IMR-90 (cell line): ENCODE results near the gene F2RL3. TPM values are rescaled to one million over a fixed set of nuclear protein-coding genes. Genes with fewer than 3 reads are reported as not detected.

Experiments
- ATAC-seq: fragments of 200-7000 bp; cut with Tn5 transposase; 2 replicates; pipeline ENCODE4 v1.9.1; 2020; ENCODE audit warnings: low read depth, mild to moderate bottlenecking, moderate library complexity
- BruUV-seq: library from RNA; stranded (reverse); fragments of 400-500 nt; replicated peaks from 2 replicates; lab custom pipeline; 2021; lab: Mats Ljungman, UMichigan
- CTCF ChIA-PET: fragments of 300-600 bp; formaldehyde crosslinking; extraction: SDS; loops from one replicate; lab custom pipeline; 2021; ENCODE audit warnings: antibody characterized with exemption; lab: Yijun Ruan, JAX
- POLR2A ChIA-PET: fragments of 300-600 bp; sonication (Branson Sonifier 250); formaldehyde crosslinking; loops from one replicate; lab custom pipeline; 2022; ENCODE audit warnings: antibody characterized with exemption; ENCODE audit not compliant: unreplicated experiment; lab: Charles Lee
- DNase-seq: peaks from one replicate; pipeline ENCODE4 v3.0.0; 2013
- H2AFZ ChIP-seq: replicated peaks from 2 replicates; pipeline ENCODE3; 2013; ENCODE audit warnings: low read length, mild to moderate bottlenecking; ENCODE audit not compliant: poor library complexity
- H2AK5ac ChIP-seq: 2 replicates; pipeline ENCODE4 v1.6.1; 2013; ENCODE audit warnings: low read depth, low read length, inconsistent platforms
- H2AK9ac ChIP-seq: replicated peaks from 2 replicates; pipeline ENCODE3; 2013; ENCODE audit warnings: mild to moderate bottlenecking, low read depth, low read length, moderate library complexity; ENCODE audit not compliant: poor library complexity
- H2BK120ac ChIP-seq: 2 replicates; pipeline ENCODE4 v1.6.1; 2013; ENCODE audit warnings: low read depth, low read length, inconsistent platforms
- H2BK15ac ChIP-seq: 3 replicates; pipeline ENCODE4 v1.6.1; 2013; ENCODE audit warnings: low read depth, low read length, inconsistent platforms
- H2BK20ac ChIP-seq: 2 replicates; pipeline ENCODE4 v1.6.1; 2013; ENCODE audit warnings: low read depth, mild to moderate bottlenecking, inconsistent platforms, low read length, moderate library complexity
- H2BK5ac ChIP-seq: 2 replicates; pipeline ENCODE4 v1.6.1; 2013; ENCODE audit warnings: mild to moderate bottlenecking, low read depth, low read length, inconsistent platforms; ENCODE audit not compliant: poor library complexity, severe bottlenecking
- H3K14ac ChIP-seq: replicated peaks from 2 replicates; pipeline ENCODE4 v1.6.1; 2013; ENCODE audit warnings: low read depth, low read length, inconsistent platforms
- H3K18ac ChIP-seq: 2 replicates; pipeline ENCODE4 v1.6.1; 2013; ENCODE audit warnings: low read depth, low read length, control low read depth
- H3K23ac ChIP-seq: 2 replicates; pipeline ENCODE4 v1.6.1; 2013; ENCODE audit warnings: low read depth, low read length, inconsistent platforms
- H3K27ac ChIP-seq: 2 replicates; pipeline ENCODE4 v1.5.1; 2013; ENCODE audit warnings: mild to moderate bottlenecking, control low read depth, low read length; ENCODE audit not compliant: insufficient read depth
- H3K27me3 ChIP-seq: 2 replicates; pipeline ENCODE4 v1.6.1; 2013; ENCODE audit warnings: low read length; ENCODE audit not compliant: control insufficient read depth, insufficient read depth
- H3K36me3 ChIP-seq: 2 replicates; pipeline ENCODE4 v1.6.1; 2013; ENCODE audit warnings: low read length, mixed read lengths; ENCODE audit not compliant: control insufficient read depth, insufficient read depth
- H3K4ac ChIP-seq: 2 replicates; pipeline ENCODE4 v1.6.1; 2013; ENCODE audit warnings: low read depth, low read length, inconsistent platforms
- H3K4me1 ChIP-seq: 2 replicates; pipeline ENCODE4 v1.6.1; 2013; ENCODE audit warnings: low read length, mixed read lengths; ENCODE audit not compliant: control insufficient read depth, insufficient read depth
- H3K4me2 ChIP-seq: 2 replicates; pipeline ENCODE4 v1.6.1; 2013; ENCODE audit warnings: low read depth, mild to moderate bottlenecking, control low read depth, low read length, moderate library complexity
- H3K4me3 ChIP-seq: 2 replicates; pipeline ENCODE4 v1.5.1; 2013; ENCODE audit warnings: low read depth, mild to moderate bottlenecking, control low read depth, low read length, moderate library complexity; ENCODE audit not compliant: insufficient read depth
- H3K56ac ChIP-seq: 2 replicates; pipeline ENCODE4 v1.6.1; 2013; ENCODE audit warnings: low read length, inconsistent platforms; ENCODE audit not compliant: insufficient read depth; ENCODE audit errors: extremely low read depth
- H3K79me1 ChIP-seq, 2 experiments: 2 replicates each; pipeline ENCODE4 v1.6.1; 2013; ENCODE audit warnings: low read length in 2 of 2, inconsistent platforms in 1 of 2, low read depth in 1 of 2
- H3K9ac ChIP-seq: 2 replicates; pipeline ENCODE4 v1.6.1; 2013; ENCODE audit warnings: low read depth, low read length, control low read depth
- H3K9me1 ChIP-seq: 2 replicates; pipeline ENCODE4 v1.6.1; 2013; ENCODE audit warnings: low read length, inconsistent platforms; ENCODE audit not compliant: insufficient read depth
- H3K9me3 ChIP-seq: 2 replicates; pipeline ENCODE4 v1.6.1; 2013; ENCODE audit warnings: low read length; ENCODE audit not compliant: control insufficient read depth, insufficient read depth
- H4K20me1 ChIP-seq: 2 replicates; pipeline ENCODE4 v1.6.1; 2013; ENCODE audit warnings: low read length, inconsistent platforms; ENCODE audit not compliant: insufficient read depth
- H4K5ac ChIP-seq: 2 replicates; pipeline ENCODE4 v1.6.1; 2013; ENCODE audit warnings: mild to moderate bottlenecking, low read depth, low read length, control low read depth
- H4K8ac ChIP-seq, 2 experiments: 2 replicates each; pipeline ENCODE4 v1.6.1; 2013; ENCODE audit warnings: low read depth in 2 of 2, low read length in 2 of 2, control low read depth in 1 of 2, inconsistent platforms in 1 of 2
- H4K91ac ChIP-seq: 2 replicates; pipeline ENCODE4 v1.6.1; 2013; ENCODE audit warnings: low read depth, low read length, inconsistent platforms; ENCODE audit not compliant: insufficient read depth
- CHD1 ChIP-seq: IDR thresholded peaks from 2 replicates; pipeline ENCODE4 v1.6.1; 2012; ENCODE audit warnings: low read depth, low read length, improper control_type of control experiment
- CTCF ChIP-seq: conservative IDR thresholded peaks from 2 replicates; pipeline ENCODE4 v1.5.1; 2012; ENCODE audit warnings: mild to moderate bottlenecking, low read depth, low read length, improper control_type of control experiment
- FOS ChIP-seq: fragments of 150-350 bp; IDR thresholded peaks from 2 replicates; pipeline ENCODE4 v1.6.1; 2016; ENCODE audit warnings: low read depth, low read length
- MAFK ChIP-seq: IDR thresholded peaks from 2 replicates; pipeline ENCODE4 v1.6.1; 2012; ENCODE audit warnings: low read depth, low read length, improper control_type of control experiment
- MXI1 ChIP-seq: IDR thresholded peaks from 2 replicates; pipeline ENCODE4 v1.6.1; 2012; ENCODE audit warnings: low read depth, mild to moderate bottlenecking, low read length, moderate library complexity, borderline replicate concordance
- POLR2A ChIP-seq: IDR thresholded peaks from 2 replicates; pipeline ENCODE4 v1.6.1; 2012; ENCODE audit warnings: mild to moderate bottlenecking, low read depth, low read length
- RFX5 ChIP-seq: IDR thresholded peaks from 2 replicates; pipeline ENCODE4 v1.8.0; 2012; ENCODE audit warnings: low read depth, mild to moderate bottlenecking, low read length, moderate library complexity
- SMC3 ChIP-seq: fragments of 150-350 bp; IDR thresholded peaks from 2 replicates; pipeline ENCODE4 v1.6.1; 2016; ENCODE audit warnings: low read depth, mild to moderate bottlenecking, antibody characterized with exemption, low read length, moderate library complexity
- WGBS, 2 experiments: methylation state at CpG; one replicate each; pipeline versions ENCODE4 v1.1.5 to v1.1.7; 2013; ENCODE audit warnings: missing lambda C conversion rate in 2 of 2; ENCODE audit not compliant: insufficient read length in 1 of 2; ENCODE audit errors: extremely low coverage in 2 of 2; 5-methylcytosine and 5-hydroxymethylcytosine counted together
- dilution Hi-C: fragments of 300-500 bp; cut with HindIII; formaldehyde crosslinking; loops from one replicate; pipeline ENCODE4 v1.14.3; 2018; ENCODE audit warnings: low sequenced_read_pairs; ENCODE audit not compliant: unreplicated experiment
- in situ Hi-C: fragments of 300-500 bp; cut with MboI; formaldehyde crosslinking; loops from 3 replicates; pipeline ENCODE4 v1.14.3; 2019; ENCODE audit warnings: low sequenced_read_pairs, inconsistent platforms, mixed read lengths
- intact Hi-C: fragments of 100-400 bp; cut with micrococcal nuclease; formaldehyde crosslinking; loops from 2 replicates; pipeline ENCODE4 v1.10.0; 2022
- polyA plus RNA-seq, 3 experiments: library from polyadenylated mRNA; depleted of rRNA; stranded (reverse); fragments of >200 nt; gene quantifications; 2 replicates each; pipeline ENCODE4 v1.2.3, GENCODE V29; 2012; ENCODE audit warnings: low replicate concordance in 1 of 3
- total RNA-seq: library from RNA; depleted of rRNA; stranded (reverse); fragments of >200 nt; gene quantifications from 2 replicates; pipeline ENCODE4 v1.2.3, GENCODE V29; 2012

The F2RL3 gene
- total and polyA plus RNA-seq, 2 of the 4 experiments (the other 2 are of a cell fraction) = 0.03 TPM; not detected in 1

GRCh38 chr19:16920816-16921529 lies 32.2 kb downstream of the F2RL3 start:
- no peak overlapping the region for H3K27ac ChIP-seq
- no peak overlapping the region for H3K56ac ChIP-seq
- H3K18ac ChIP-seq = no peak overlapping the region
- no peak for TF ChIP-seq POLR2A
- no peak for TF ChIP-seq SMC3
- TF ChIP-seq CTCF = no peak
- TF ChIP-seq MAFK = no peak
- TF ChIP-seq MXI1 = no peak
- 0 out of 2 replicates have a peak, but pooled peaks have one; percentile 31 for TF ChIP-seq RFX5
- TF ChIP-seq FOS = no peak
- no peak for TF ChIP-seq CHD1
- H2BK120ac ChIP-seq = no peak overlapping the region
- H3K9me3 ChIP-seq = peaks cover 10% of the 10 kb centered on the region
- H3K4me3 ChIP-seq = no peak overlapping the region
- H3K4ac ChIP-seq = no peak overlapping the region
- H2BK5ac ChIP-seq = no peak overlapping the region
- no peak overlapping the region for H2AK9ac ChIP-seq
- no peak overlapping the region for H2BK20ac ChIP-seq
- H3K14ac ChIP-seq = no peak overlapping the region
- H4K20me1 ChIP-seq = no peaks in the 10 kb centered on the region
- no peak overlapping the region for H2BK15ac ChIP-seq
- H3K4me2 ChIP-seq = no peak overlapping the region
- no peak overlapping the region for H3K23ac ChIP-seq
- DNase-seq (peak; percentile 88), ATAC-seq (peak; percentile 99)
- ChIA-PET POLR2A (no interaction called here), CTCF (interaction anchor here (0.5 kb wide), 1 partner anchor 8 kb away, joined by 4 read pairs; no protein-coding TSS in a partner anchor)
- no peak overlapping the region for H3K9ac ChIP-seq
- in situ Hi-C loops (no loop called here), intact Hi-C loops (no loop called here), dilution Hi-C loops (no loop called here)
- peak overlapping the region; percentile 75 for H2AFZ ChIP-seq
- no peaks in the 10 kb centered on the region; the same call in 1 of the 2 replicates for H3K4me1 ChIP-seq
- no peaks in the 10 kb centered on the region for H3K9me1 ChIP-seq
- H3K36me3 ChIP-seq = no peaks in the 10 kb centered on the region
- H4K91ac ChIP-seq = no peak overlapping the region
- no peaks in the 10 kb centered on the region for H3K27me3 ChIP-seq
- no TSS peak for BruUV-seq
- 90% methylated on average over 2 of the region's 12 CpGs; no CpG with 5 or more reads in 1 of the 2 experiments for WGBS, 2 experiments
- no peak overlapping the region for H4K8ac ChIP-seq
- no peak overlapping the region for H4K5ac ChIP-seq
- no peaks in the 10 kb centered on the region for H3K79me1 ChIP-seq
- no peak overlapping the region for H2AK5ac ChIP-seq
